Erythroblast (primary cell): ENCODE data around the gene PDCD10.

ENCODE experiments used
- DNase-seq, 2 experiments: peaks; one replicate each; lab custom pipeline; 2025; lab: John Stamatoyannopoulos, UW
- GATA1 ChIP-seq: IDR thresholded peaks from 2 replicates; pipeline ENCODE4 v1.6.1; 2011; ENCODE audit warnings: low read depth, mild to moderate bottlenecking, control low read depth, low read length, moderate library complexity
- POLR2A ChIP-seq: IDR thresholded peaks from 2 replicates; pipeline ENCODE4 v1.6.1; 2011; ENCODE audit warnings: mild to moderate bottlenecking, low read length

PDCD10 gene

DNA sequence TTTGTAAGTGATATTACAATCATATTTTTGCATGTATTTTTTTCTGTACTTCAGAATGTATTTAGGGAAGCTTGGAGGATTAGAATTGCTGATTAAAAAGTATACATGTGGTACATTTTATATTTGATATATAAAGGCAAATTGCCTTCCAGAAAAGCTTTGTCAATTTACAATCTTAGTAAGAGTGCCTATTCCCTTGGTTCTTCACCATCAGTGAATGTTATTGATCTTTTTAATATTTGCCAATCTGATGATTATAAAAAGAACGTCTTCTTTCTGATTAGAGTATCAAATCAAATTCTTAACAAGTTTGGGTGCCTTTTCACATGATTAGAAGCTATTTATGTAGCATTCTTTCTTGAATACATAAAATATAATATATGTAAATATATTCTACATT, 90.1 kb downstream of the PDCD10 start:
- DNase-seq = no peak
- TF ChIP-seq POLR2A (no peak), GATA1 (no peak)
